GM20000 (cell line): Measurements from ENCODE around the gene CNOT11.
"Not testable (repeated sequence)": the region's sequence is repeated elsewhere in the genome, so short reads cannot be mapped to it uniquely, and the experiment has no call there.

Experiments used
- DNase-seq: peaks from one replicate; pipeline ENCODE4 v3.0.0; 2012; ENCODE audit warnings: low spot score
- TF ChIP-seq, protein P1 (sequence below): IDR thresholded peaks from 2 replicates; pipeline ENCODE4 v1.5.1; 2012; ENCODE audit warnings: mild to moderate bottlenecking, control low read depth; ENCODE audit errors: extremely low read depth, missing control alignments

CNOT11 gene

GRCh38 chr2:101240694-101241093, 12.0 kb upstream of the CNOT11 start:
- TF ChIP-seq, protein P1, sequence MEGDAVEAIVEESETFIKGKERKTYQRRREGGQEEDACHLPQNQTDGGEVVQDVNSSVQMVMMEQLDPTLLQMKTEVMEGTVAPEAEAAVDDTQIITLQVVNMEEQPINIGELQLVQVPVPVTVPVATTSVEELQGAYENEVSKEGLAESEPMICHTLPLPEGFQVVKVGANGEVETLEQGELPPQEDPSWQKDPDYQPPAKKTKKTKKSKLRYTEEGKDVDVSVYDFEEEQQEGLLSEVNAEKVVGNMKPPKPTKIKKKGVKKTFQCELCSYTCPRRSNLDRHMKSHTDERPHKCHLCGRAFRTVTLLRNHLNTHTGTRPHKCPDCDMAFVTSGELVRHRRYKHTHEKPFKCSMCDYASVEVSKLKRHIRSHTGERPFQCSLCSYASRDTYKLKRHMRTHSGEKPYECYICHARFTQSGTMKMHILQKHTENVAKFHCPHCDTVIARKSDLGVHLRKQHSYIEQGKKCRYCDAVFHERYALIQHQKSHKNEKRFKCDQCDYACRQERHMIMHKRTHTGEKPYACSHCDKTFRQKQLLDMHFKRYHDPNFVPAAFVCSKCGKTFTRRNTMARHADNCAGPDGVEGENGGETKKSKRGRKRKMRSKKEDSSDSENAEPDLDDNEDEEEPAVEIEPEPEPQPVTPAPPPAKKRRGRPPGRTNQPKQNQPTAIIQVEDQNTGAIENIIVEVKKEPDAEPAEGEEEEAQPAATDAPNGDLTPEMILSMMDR = peak; percentile 31
- DNase-seq = not testable (repeated sequence)

GRCh38 chr2:101241158-101241557, 11.5 kb upstream of the CNOT11 start:
- TF ChIP-seq, protein P1 = no peak
- DNase-seq = no peak

GRCh38 chr2:101244373-101244772, 8.3 kb upstream of the CNOT11 start:
- DNase-seq = not testable (repeated sequence)

- DNase-seq = not testable (repeated sequence)
Observed at GRCh38 chr2:101244899-101245298, 7.8 kb upstream of the CNOT11 start.

GRCh38 chr2:101245468-101245867, 7.2 kb upstream of the CNOT11 start:
- not testable (repeated sequence) for DNase-seq

- DNase-seq = not testable (repeated sequence)
Observed at GRCh38 chr2:101248756-101249155, 3.9 kb upstream of the CNOT11 start.

DNA sequence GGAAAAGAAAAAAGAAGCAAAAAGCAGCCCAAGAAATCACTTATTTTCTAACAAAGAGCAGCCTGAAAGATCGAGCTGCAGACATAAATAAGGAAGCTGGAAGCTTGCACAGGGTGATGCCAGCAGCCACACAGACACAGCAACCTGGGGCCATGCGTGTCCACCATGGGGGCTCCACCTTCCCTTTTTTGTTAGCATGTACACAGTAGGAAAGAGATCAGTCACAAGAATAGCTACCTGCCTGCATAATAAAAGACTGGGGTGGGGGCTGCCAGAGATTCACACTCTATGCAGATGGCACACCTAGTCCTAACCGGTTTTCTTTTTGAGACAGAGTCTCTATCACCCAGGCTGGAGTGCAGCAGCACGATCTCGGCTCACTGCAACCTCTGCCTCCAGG, 2.9 kb upstream of the CNOT11 start:
- TF ChIP-seq, protein P1 = no peak
- no peak for DNase-seq

- DNase-seq = not testable (repeated sequence)
Observed at GRCh38 chr2:101251246-101251781, 1.4 kb upstream of the CNOT11 start.

- DNase-seq = no peak
- TF ChIP-seq, protein P1 = peak; percentile 0
Observed at GRCh38 chr2:101251844-101252407, 760 bp upstream of the CNOT11 start.

DNA sequence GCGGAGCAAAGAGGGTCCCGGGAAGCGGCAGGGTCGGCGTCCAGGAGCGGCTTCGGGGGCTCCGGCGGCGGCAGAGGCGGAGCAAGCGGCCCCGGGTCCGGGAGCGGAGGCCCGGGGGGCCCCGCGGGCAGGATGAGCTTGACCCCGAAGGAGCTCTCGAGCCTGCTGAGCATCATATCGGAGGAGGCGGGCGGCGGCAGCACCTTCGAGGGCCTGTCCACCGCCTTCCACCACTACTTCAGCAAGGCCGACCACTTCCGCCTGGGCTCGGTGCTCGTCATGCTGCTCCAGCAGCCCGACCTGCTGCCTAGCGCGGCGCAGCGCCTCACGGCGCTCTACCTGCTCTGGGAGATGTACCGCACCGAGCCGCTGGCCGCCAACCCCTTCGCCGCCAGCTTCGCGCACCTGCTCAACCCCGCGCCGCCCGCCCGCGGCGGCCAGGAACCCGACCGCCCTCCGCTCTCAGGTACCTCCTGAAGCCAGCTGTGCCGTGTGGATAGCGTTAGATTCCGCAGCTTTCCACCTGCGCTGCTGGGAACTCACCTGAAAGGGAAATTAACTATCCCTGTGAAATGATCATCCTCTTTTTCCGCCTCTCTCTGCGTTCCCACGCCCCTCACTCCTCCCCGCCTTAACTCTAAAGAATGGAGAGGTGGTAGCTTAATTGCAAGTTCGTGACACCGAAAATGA, 472 bp downstream of the CNOT11 start:
- TF ChIP-seq, protein P1 = no peak
- DNase-seq = peak; percentile 79
